ENCODE results near the gene TMEM238. TPM values are rescaled to one million over a fixed set of nuclear protein-coding genes. Genes with fewer than 3 reads are reported as not detected.
"Not testable (repeated sequence)": the region's sequence is repeated elsewhere in the genome, so short reads cannot be mapped to it uniquely, and the experiment has no call there.

TMEM238 gene, protein sequence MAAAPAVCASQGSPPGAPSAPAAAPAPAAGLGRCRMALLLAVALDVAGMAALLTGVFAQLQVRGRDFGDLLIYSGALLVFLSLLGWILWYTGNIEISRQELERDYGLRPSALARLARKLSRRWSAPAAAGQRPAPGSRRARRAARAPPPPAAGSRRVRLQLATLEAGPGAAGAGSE
- not detected for polyA plus RNA-seq (2013, experiment 1 of 2)
- not detected for polyA plus RNA-seq (2013, experiment 2 of 2)

DNA sequence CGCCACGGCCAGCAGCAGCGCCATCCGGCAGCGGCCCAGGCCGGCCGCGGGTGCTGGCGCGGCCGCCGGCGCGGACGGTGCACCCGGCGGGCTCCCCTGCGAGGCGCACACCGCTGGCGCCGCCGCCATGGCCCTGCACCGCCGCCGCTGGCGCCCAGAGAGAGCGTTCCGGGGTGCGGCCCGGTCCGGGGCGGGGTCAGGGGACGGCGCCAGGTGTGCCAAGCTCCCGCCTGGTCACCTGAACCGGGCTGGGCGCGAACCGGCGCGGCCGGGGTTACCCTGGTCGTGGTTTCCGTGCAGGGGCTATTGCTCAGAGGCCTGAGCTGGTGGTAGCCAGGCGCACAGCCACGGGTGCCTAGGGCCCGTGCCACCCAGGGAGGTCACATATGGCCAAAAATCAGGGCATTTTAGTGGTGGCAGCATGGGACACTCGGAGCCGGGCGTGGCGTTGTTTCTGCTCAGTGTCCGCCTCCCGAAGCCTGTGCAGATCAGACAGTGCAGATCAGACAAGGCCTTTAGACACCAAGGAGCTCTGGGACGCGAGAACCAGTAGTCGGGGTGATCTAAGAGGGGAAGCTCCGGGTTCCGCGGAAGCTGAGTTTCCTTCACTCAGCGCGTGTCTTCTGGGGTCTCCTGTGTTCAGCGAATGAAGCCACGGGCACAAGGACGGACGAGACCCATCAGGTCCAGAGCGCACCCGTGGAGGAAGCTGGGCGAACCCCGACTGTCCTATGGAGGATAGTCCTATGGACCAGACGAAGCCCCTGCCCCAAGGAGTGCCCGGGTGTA lies at the start of gene TMEM238:
Gene TMEM238, minus strand, starts transcription at position 162 of the 789 bp plus-strand sequence. Its CDS starts 33 bp downstream, at position 129.
- H3K36me3 ChIP-seq (ENCODE audit: control insufficient read depth, insufficient read depth, low read length) = peaks cover 31% of the 10 kb centered on the region
- H3K27ac ChIP-seq (ENCODE audit: low read depth, low read length, severe bottlenecking) = peak within 1 kb of the TSS; percentile 92
- 40 to 45% methylated on average over 71 to 72 of the region's 72 CpGs for WGBS, 2 experiments (ENCODE audit: insufficient coverage in 2 of 2)
- H3K4me1 ChIP-seq (ENCODE audit: control insufficient read depth, insufficient read depth, low read length, poor library complexity, severe bottlenecking) = peaks cover 32% of the 10 kb centered on the region
- H3K4me3 ChIP-seq (ENCODE audit: extremely low read depth, insufficient read depth, low read length, poor library complexity, severe bottlenecking) = peak within 1 kb of the TSS; percentile 97
- H3K9me3 ChIP-seq (ENCODE audit: control insufficient read depth, low read length) = no peaks in the 10 kb centered on the region

DNA sequence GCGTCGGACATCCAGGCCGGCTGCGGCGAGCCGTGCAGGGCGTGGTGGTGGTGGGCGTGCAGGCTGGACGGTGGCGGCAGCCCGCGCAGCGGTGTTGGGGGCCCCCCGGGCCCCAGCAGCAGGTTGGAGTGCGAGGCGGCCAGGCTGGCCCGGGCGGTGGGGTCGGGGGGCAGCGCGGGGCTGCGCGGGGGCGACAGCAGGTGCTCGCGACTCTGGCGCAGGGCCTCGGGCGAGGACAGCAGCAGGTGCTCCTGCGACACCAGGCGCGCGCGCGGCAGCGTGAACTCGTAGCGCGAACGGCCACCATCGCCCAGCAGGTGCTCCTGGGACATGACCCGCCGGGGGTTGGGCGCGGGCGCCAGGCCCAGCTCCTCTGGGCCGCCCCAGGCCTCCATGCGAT lies 49.2 kb upstream of the TMEM238 start:
- H3K9me3 ChIP-seq (ENCODE audit: control insufficient read depth, low read length) = no peaks in the 10 kb centered on the region
- H3K27ac ChIP-seq (ENCODE audit: low read depth, low read length, severe bottlenecking) = no peak overlapping the region
- no peaks in the 10 kb centered on the region for H3K4me1 ChIP-seq (ENCODE audit: control insufficient read depth, insufficient read depth, low read length, poor library complexity, severe bottlenecking)
- WGBS, 2 experiments (ENCODE audit: insufficient coverage in 2 of 2) = 91% methylated on average over 48 of the region's 48 CpGs
- no peak overlapping the region for H3K4me3 ChIP-seq (ENCODE audit: extremely low read depth, insufficient read depth, low read length, poor library complexity, severe bottlenecking)
- H3K36me3 ChIP-seq (ENCODE audit: control insufficient read depth, insufficient read depth, low read length) = no peaks in the 10 kb centered on the region

DNA sequence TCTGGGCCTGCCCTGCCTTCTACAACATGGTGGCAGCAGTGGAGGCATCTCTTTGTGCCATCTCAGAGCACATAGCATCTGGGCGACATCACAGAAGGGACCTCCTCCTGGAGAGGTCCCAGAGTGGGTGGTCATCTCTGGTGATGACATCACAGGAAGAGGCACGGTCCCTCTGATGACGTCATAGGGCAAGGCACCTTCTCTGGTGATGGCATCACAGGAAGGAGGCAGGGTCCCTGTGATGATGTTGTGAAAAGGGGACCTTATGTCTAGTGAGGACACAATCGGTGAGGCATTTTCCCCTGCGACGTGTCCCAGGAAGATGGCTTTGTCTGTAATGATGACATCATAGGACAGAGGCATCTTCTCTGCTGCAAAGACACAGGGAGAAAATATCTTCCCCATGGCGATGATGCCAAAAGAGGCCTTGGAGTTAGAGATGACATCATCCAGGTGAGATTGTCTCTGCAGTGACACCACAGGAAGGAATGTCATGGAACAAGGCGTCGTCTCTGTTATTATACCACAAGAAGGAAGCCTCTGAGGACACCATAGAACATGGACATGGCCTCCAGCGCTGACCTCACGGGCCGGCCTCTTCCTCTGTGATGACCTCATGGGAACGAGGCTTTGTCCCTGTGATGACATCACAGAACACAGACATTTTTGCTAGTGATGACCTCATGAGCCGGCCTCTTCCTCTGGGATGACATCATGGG lies 48.3 kb upstream of the TMEM238 start:
- 82 to 86% methylated on average over 14 of the region's 14 CpGs for WGBS, 2 experiments (ENCODE audit: insufficient coverage in 2 of 2)
- Histone ChIP-seq H3K4me1 (ENCODE audit: control insufficient read depth, insufficient read depth, low read length, poor library complexity, severe bottlenecking) (no peaks in the 10 kb centered on the region), H3K4me3 (ENCODE audit: extremely low read depth, insufficient read depth, low read length, poor library complexity, severe bottlenecking) (no peak overlapping the region), H3K9me3 (ENCODE audit: control insufficient read depth, low read length) (no peaks in the 10 kb centered on the region), H3K27ac (ENCODE audit: low read depth, low read length, severe bottlenecking) (no peak overlapping the region), H3K36me3 (ENCODE audit: control insufficient read depth, insufficient read depth, low read length) (no peaks in the 10 kb centered on the region)

DNA sequence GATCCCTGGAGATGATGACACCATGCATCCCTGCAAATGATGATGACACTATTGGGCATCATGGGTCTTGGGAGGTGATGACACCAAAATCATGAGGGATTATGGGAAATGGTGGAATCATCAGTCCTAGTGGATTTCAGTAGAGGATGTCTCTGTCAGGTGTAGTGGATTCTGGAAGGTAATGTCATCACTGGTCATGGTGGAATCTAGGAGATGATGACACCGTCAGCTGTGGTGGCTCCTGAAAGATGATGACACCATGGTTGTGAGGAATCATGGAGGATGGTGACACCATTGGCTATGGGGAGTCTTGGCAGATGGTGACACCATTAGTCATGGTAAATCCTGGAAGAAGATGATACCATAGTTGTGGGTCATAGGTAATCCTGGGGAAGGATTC lies 47.1 kb upstream of the TMEM238 start:
- H3K9me3 ChIP-seq (ENCODE audit: control insufficient read depth, low read length) = no peaks in the 10 kb centered on the region
- 90 to 92% methylated on average over 1 of the region's 1 CpG for WGBS, 2 experiments (ENCODE audit: insufficient coverage in 2 of 2)
- no peak overlapping the region for H3K4me3 ChIP-seq (ENCODE audit: extremely low read depth, insufficient read depth, low read length, poor library complexity, severe bottlenecking)
- H3K27ac ChIP-seq (ENCODE audit: low read depth, low read length, severe bottlenecking) = no peak overlapping the region
- H3K4me1 ChIP-seq (ENCODE audit: control insufficient read depth, insufficient read depth, low read length, poor library complexity, severe bottlenecking) = no peaks in the 10 kb centered on the region
- H3K36me3 ChIP-seq (ENCODE audit: control insufficient read depth, insufficient read depth, low read length) = no peaks in the 10 kb centered on the region

DNA sequence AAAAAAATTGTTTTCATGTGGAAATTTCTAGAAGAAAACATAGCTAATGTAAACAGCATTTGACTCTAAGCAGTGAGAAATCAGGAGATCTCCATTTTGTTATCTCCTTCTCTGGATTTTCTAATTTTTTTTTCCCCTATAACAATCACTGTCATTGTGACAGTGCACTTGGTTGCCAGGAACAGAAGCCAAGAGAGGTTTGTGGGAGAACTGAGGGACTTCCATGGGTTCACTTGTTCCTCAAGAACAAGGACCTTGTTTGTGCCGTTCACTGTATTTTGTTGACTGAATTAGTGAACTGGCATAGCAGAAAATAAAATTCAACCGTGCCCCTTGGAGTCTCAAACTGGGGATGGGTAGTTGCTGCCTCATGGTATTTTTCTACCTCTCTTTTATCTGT lies 42.0 kb upstream of the TMEM238 start:
- Histone ChIP-seq H3K27ac (ENCODE audit: low read depth, low read length, severe bottlenecking) (no peak overlapping the region), H3K4me1 (ENCODE audit: control insufficient read depth, insufficient read depth, low read length, poor library complexity, severe bottlenecking) (no peaks in the 10 kb centered on the region), H3K9me3 (ENCODE audit: control insufficient read depth, low read length) (no peaks in the 10 kb centered on the region), H3K4me3 (ENCODE audit: extremely low read depth, insufficient read depth, low read length, poor library complexity, severe bottlenecking) (no peak overlapping the region), H3K36me3 (ENCODE audit: control insufficient read depth, insufficient read depth, low read length) (no peaks in the 10 kb centered on the region)
- 73 to 83% methylated on average over 2 of the region's 2 CpGs for WGBS, 2 experiments (ENCODE audit: insufficient coverage in 2 of 2)

DNA sequence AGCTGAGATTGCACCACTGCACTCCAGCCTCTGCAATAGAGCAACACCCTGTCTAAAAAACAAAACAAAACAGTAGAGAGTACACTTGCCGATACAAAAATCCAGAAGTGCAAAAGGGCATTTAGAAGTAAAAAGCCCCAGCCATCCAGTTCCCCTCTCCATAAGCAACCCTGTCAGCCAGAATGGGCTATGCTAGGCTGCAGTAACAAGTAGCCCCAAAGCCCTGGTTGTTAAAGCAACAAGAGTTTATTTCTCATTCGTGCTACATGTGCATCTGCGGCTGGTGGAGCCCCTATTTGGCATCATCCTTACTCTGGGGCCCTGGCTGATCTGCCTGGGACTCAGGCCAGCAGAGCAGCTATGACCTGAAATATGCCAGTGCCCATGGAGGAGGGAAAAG lies 40.4 kb upstream of the TMEM238 start:
- no peak overlapping the region for H3K27ac ChIP-seq (ENCODE audit: low read depth, low read length, severe bottlenecking)
- no peaks in the 10 kb centered on the region for H3K36me3 ChIP-seq (ENCODE audit: control insufficient read depth, insufficient read depth, low read length)
- H3K9me3 ChIP-seq (ENCODE audit: control insufficient read depth, low read length) = no peaks in the 10 kb centered on the region
- no peaks in the 10 kb centered on the region for H3K4me1 ChIP-seq (ENCODE audit: control insufficient read depth, insufficient read depth, low read length, poor library complexity, severe bottlenecking)
- 97 to 98% methylated on average over 3 of the region's 3 CpGs for WGBS, 2 experiments (ENCODE audit: insufficient coverage in 2 of 2)
- H3K4me3 ChIP-seq (ENCODE audit: extremely low read depth, insufficient read depth, low read length, poor library complexity, severe bottlenecking) = no peak overlapping the region

DNA sequence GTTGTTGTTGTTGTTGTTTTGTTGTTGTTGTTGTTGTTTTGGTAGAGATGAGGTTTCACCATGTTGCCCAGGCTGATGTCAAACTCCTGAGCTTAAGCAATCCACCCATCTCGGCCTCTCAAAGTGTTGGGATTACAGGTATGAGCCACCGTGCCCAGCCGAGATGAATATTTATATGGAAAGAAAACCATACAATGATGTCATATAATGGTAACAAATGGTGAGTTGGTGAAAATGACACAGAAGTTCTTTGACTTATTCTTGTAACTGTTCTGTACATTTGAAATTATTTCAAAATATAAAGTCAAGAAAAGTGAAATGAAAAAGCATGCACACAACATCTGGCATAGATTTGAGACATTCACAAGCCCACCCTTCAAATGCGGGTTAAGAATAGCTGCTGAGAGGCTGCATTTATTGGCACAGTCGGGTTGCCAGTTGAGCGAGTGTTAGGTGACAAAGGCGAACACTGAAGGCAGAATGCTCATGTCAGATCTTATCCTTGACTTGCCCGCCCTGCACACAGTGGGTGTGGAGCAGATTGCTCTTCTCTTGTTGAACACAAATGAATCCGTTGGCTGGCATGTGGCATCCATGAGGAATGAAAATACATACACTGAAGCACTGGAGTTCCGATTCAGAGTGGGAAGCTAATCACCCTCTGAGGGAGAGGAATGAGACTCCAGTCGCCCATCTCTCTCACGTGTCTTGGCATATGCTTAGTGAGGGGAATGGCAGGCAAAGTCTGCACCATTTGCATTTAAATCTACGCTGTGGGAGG lies 39.3 kb upstream of the TMEM238 start:
- 70 to 73% methylated on average over 10 to 12 of the region's 13 CpGs for WGBS, 2 experiments (ENCODE audit: insufficient coverage in 2 of 2)

DNA sequence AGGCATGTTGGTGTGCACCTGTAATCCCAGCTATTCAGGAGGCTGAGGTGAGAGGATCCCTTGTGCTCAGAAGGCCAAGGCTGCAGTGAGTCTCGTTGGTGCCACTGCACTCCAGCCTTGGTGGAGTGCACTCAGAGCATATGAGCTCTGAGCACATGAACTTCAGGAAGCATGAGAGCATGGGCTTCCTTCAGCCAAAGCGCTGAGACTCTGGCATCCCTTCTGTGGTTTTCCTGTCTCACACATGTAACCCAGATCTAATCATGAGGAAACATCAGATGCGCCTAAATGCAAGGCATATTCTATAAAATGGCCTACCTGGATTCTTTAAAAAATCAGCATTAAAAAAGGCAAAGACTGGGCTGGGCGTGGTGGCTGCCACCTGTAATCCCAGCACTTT lies 37.2 kb upstream of the TMEM238 start:
- H3K36me3 ChIP-seq (ENCODE audit: control insufficient read depth, insufficient read depth, low read length); H3K4me1 ChIP-seq (ENCODE audit: control insufficient read depth, insufficient read depth, low read length, poor library complexity, severe bottlenecking); H3K9me3 ChIP-seq (ENCODE audit: control insufficient read depth, low read length); H3K4me3 ChIP-seq (ENCODE audit: extremely low read depth, insufficient read depth, low read length, poor library complexity, severe bottlenecking); H3K27ac ChIP-seq (ENCODE audit: low read depth, low read length, severe bottlenecking): not testable (repeated sequence)
- WGBS, 2 experiments (ENCODE audit: insufficient coverage in 2 of 2) = 91 to 93% methylated on average over 3 to 4 of the region's 4 CpGs

More for the DNA sequence above, 39.3 kb upstream of the TMEM238 start:
- no peaks in the 10 kb centered on the region for H3K36me3 ChIP-seq (ENCODE audit: control insufficient read depth, insufficient read depth, low read length)
- H3K9me3 ChIP-seq (ENCODE audit: control insufficient read depth, low read length) = no peaks in the 10 kb centered on the region
- no peaks in the 10 kb centered on the region for H3K4me1 ChIP-seq (ENCODE audit: control insufficient read depth, insufficient read depth, low read length, poor library complexity, severe bottlenecking)
- no peak overlapping the region for H3K4me3 ChIP-seq (ENCODE audit: extremely low read depth, insufficient read depth, low read length, poor library complexity, severe bottlenecking)
- H3K27ac ChIP-seq (ENCODE audit: low read depth, low read length, severe bottlenecking) = no peak overlapping the region

DNA sequence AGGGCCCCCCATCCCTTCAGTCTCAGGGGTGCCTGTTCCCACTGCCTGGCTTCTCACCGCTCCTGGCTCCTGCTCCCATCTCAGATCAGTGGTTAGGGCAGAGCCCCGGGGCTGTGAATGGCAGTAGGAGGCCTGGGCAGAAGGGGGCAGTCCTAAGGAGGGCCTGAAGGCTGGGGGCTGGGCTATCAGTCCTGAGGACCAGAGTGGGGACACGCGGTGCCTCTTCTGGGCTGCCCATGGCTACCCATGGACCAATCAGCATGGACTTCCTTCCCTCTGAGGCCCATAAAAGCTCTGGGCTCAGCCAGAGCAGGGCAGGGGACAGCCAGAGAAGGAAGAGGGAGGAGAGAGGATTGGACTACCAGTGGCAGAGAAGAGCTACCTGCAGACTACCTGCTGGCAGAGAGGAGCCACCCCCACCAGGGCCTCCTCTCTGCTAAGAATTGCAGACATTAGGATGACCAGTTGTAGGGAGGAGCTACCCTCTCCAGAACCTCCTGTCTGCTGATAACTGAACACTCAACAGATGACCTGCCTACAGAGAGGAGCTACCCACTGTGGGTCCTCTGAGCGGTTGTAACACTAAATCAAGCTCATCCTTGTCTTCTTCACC lies 35.6 kb upstream of the TMEM238 start:
- H3K4me1 ChIP-seq (ENCODE audit: control insufficient read depth, insufficient read depth, low read length, poor library complexity, severe bottlenecking) = no peaks in the 10 kb centered on the region
- H3K27ac ChIP-seq (ENCODE audit: low read depth, low read length, severe bottlenecking) = no peak overlapping the region
- no peak overlapping the region for H3K4me3 ChIP-seq (ENCODE audit: extremely low read depth, insufficient read depth, low read length, poor library complexity, severe bottlenecking)
- no peaks in the 10 kb centered on the region for H3K9me3 ChIP-seq (ENCODE audit: control insufficient read depth, low read length)
- WGBS, 2 experiments (ENCODE audit: insufficient coverage in 2 of 2) = 71% methylated on average over 4 of the region's 5 CpGs; no CpG with 5 or more reads in 1 of the 2 experiments
- H3K36me3 ChIP-seq (ENCODE audit: control insufficient read depth, insufficient read depth, low read length) = no peaks in the 10 kb centered on the region

DNA sequence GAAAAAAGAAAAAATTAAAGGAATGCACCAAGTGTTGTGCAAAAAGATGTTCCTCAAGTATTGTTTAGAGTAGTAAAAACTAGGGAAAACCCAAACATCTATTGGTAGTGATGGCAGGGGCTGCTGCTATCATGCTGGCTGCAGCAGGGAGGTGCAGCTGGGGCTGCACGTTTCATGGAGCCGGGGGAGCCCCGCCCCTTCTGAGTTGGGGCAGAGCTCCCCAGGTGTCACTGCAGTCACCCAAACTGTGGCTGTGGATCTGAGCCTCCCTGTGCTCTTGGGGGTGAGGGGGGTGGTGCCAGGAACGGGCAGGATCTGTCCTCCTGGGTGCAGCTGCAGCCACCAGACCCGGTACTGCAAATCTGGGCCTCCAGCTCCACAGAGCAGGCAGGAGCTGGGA lies 35.0 kb upstream of the TMEM238 start:
- Histone ChIP-seq H3K4me3 (ENCODE audit: extremely low read depth, insufficient read depth, low read length, poor library complexity, severe bottlenecking) (no peak overlapping the region), H3K9me3 (ENCODE audit: control insufficient read depth, low read length) (no peaks in the 10 kb centered on the region), H3K27ac (ENCODE audit: low read depth, low read length, severe bottlenecking) (no peak overlapping the region), H3K36me3 (ENCODE audit: control insufficient read depth, insufficient read depth, low read length) (no peaks in the 10 kb centered on the region), H3K4me1 (ENCODE audit: control insufficient read depth, insufficient read depth, low read length, poor library complexity, severe bottlenecking) (no peaks in the 10 kb centered on the region)
- WGBS, 2 experiments (ENCODE audit: insufficient coverage in 2 of 2) = 51 to 73% methylated on average over 2 to 5 of the region's 5 CpGs

All from mesodermal cell (in vitro differentiated cells).